Fibroblast of pulmonary artery (primary cell): ENCODE measurements around the gene WNT2.

Experiments used
- DNase-seq: peaks from one replicate; pipeline ENCODE4 v3.0.0-alpha.2; 2010; ENCODE audit warnings: low read depth
- H3K4me3 ChIP-seq: replicated peaks from 2 replicates; pipeline ENCODE4 v1.5.1; 2011; ENCODE audit warnings: low read depth, mild to moderate bottlenecking, control low read depth, low read length, moderate library complexity
- TF ChIP-seq, protein P1 (sequence below): IDR thresholded peaks from 2 replicates; pipeline ENCODE4 v1.5.1; 2011; ENCODE audit warnings: mild to moderate bottlenecking, control low read depth, low read length, inconsistent platforms; ENCODE audit errors: missing control alignments

WNT2 gene

GRCh38 chr7:117238937-117239336 lies 83.9 kb downstream of the WNT2 start:
- H3K4me3 ChIP-seq, result no peak overlapping the region
- no peak for DNase-seq
- TF ChIP-seq, protein P1, sequence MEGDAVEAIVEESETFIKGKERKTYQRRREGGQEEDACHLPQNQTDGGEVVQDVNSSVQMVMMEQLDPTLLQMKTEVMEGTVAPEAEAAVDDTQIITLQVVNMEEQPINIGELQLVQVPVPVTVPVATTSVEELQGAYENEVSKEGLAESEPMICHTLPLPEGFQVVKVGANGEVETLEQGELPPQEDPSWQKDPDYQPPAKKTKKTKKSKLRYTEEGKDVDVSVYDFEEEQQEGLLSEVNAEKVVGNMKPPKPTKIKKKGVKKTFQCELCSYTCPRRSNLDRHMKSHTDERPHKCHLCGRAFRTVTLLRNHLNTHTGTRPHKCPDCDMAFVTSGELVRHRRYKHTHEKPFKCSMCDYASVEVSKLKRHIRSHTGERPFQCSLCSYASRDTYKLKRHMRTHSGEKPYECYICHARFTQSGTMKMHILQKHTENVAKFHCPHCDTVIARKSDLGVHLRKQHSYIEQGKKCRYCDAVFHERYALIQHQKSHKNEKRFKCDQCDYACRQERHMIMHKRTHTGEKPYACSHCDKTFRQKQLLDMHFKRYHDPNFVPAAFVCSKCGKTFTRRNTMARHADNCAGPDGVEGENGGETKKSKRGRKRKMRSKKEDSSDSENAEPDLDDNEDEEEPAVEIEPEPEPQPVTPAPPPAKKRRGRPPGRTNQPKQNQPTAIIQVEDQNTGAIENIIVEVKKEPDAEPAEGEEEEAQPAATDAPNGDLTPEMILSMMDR, result no peak

DNA sequence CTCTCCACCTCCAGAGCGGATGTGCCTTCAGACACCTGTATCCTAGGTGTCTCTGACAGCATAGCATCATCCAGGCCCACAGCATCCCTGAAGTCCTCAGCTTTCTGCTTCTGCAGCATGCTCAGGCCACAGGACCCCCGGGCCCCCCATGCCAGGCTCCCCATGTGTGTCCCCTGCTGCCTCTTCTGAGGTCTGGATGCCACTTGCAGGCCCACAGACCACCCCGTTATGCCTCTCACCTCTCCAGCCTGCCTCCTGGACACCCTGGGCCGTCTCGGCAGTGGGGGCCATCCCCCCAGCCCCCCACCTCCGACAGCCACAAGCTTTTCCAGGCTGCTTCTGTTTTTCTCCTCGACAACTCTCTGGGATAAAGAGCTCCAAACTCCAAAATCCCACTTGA lies 84.4 kb downstream of the WNT2 start:
- no peak overlapping the region for H3K4me3 ChIP-seq
- no peak for DNase-seq
- TF ChIP-seq, protein P1, result no peak

DNA sequence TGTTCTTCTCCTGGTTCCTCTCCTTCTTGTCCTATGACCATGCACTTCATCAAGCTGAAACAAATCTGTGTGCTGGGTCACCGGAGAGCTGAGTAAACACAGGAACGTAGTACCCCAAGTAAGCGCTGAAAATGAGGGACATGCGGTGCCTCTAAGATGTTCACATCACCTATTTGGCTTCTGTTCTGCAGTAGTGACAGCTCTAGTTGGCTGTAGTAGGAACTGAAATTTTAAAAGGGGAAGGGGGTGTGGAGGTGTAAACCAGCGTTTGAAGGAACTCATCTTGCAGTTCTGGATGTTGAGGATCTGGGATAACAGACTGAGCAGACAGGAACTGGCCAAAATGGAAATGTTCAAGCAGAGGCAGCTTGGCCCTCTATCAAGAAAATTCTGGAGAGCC lies 85.2 kb downstream of the WNT2 start:
- TF ChIP-seq, protein P1, result no peak
- DNase-seq, result no peak
- no peak overlapping the region for H3K4me3 ChIP-seq

DNA sequence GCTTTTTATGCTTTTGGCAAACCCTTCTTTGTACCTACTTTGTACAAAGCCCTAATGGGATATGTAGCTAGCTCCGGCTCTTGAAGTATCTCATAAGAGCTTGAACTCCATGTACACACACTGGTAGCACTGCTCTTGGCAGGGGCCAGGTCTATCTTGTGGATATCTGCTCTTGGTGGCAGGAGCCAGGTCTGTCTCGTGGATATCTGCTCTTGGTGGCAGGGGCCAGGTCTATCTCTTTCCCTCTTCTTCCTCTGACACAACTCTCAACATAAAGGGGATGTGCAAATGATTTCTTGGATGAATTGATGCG lies 91.9 kb downstream of the WNT2 start:
- H3K4me3 ChIP-seq, result no peak overlapping the region
- TF ChIP-seq, protein P1, result no peak
- DNase-seq, result no peak

- DNase-seq, result peak; percentile 39
- TF ChIP-seq, protein P1, result no peak
These were observed 92.4 kb downstream of the WNT2 start for GRCh38 chr7:117230276-117231046.

GRCh38 chr7:117229350-117229749 lies 93.5 kb downstream of the WNT2 start:
- DNase-seq, result no peak
- TF ChIP-seq, protein P1, result no peak
- H3K4me3 ChIP-seq, result no peak overlapping the region

More at GRCh38 chr7:117230276-117231046, 92.4 kb downstream of the WNT2 start:
- no peak overlapping the region for H3K4me3 ChIP-seq

- no peak overlapping the region for H3K4me3 ChIP-seq
- TF ChIP-seq, protein P1, result no peak
- DNase-seq, result peak; percentile 45
These were observed 95.8 kb downstream of the WNT2 start for GRCh38 chr7:117227091-117227490.
